K562 (cell line): ENCODE results near the gene LMBR1L. TPM values are rescaled to one million over a fixed set of nuclear protein-coding genes. Genes with fewer than 3 reads are reported as not detected.
A peak's percentile ranks its signal among the peaks of the same experiment; 100 is the strongest.
"Not testable (repeated sequence)": the region's sequence is repeated elsewhere in the genome, so short reads cannot be mapped to it uniquely, and the experiment has no call there.

ENCODE experiments used
- ATAC-seq: fragments of 200-7000 bp; cut with Tn5 transposase; 3 replicates; pipeline ENCODE4 v1.9.1; 2020; ENCODE audit warnings: moderate library complexity
- BruUV-seq: library from RNA; stranded (reverse); fragments of 400-500 nt; replicated peaks from 2 replicates; lab custom pipeline; 2021; lab: Mats Ljungman, UMichigan
- CTCF ChIA-PET: fragments of 300-600 bp; formaldehyde crosslinking; extraction: SDS; loops from one replicate; lab custom pipeline; 2021; ENCODE audit warnings: low intra/inter-chr PET ratio; lab: Yijun Ruan, JAX
- POLR2A ChIA-PET: fragments of 300-600, 350-650 bp; sonication (Branson Sonifier 250); formaldehyde crosslinking; extraction: SDS; loops from one replicate; lab custom pipeline; 2021; ENCODE audit warnings: antibody characterized with exemption, inconsistent platforms; lab: Yijun Ruan, JAX
- DNase-seq, 4 experiments: peaks; one replicate each; pipeline versions ENCODE4 v3.0.0 to v3.0.0-alpha.2; 2011 to 2018; ENCODE audit warnings: low spot score in 3 of 4, mixed read lengths in 3 of 4; ENCODE audit errors: extremely low read depth in 1 of 4
- FAIRE-seq: peaks from 2 replicates; lab custom pipeline; 2011; peaks lifted over from hg19 to GRCh38; lab: Jason Lieb, UNC
- H2AFZ ChIP-seq: 2 replicates; pipeline ENCODE4 v1.6.0; 2011; ENCODE audit warnings: low read depth, low read length, control low read depth, inconsistent platforms
- H3K27ac ChIP-seq: fragments of 200-600 bp; 3 replicates; pipeline ENCODE4 v1.8.0; 2011; ENCODE audit warnings: low read depth, mild to moderate bottlenecking, control low read depth, inconsistent platforms, low read length, moderate library complexity, mixed read lengths; ENCODE audit errors: extremely low read depth
- H3K27me3 ChIP-seq, 2 experiments: fragments of 300-600 bp in 1 of 2; 2 replicates in 1 of 2; 3 replicates in 1 of 2; pipeline versions ENCODE4 v1.6.0 to v1.8.0; 2011; ENCODE audit warnings: inconsistent platforms in 2 of 2, low read length in 2 of 2, mild to moderate bottlenecking in 1 of 2, mixed read lengths in 1 of 2, moderate library complexity in 1 of 2; ENCODE audit not compliant: control insufficient read depth in 2 of 2, insufficient read depth in 2 of 2
- H3K36me3 ChIP-seq: fragments of 300-600 bp; 3 replicates; pipeline ENCODE4 v1.8.0; 2011; ENCODE audit warnings: mild to moderate bottlenecking, low read length, inconsistent platforms; ENCODE audit not compliant: control insufficient read depth, insufficient read depth
- H3K4me1 ChIP-seq, 2 experiments: fragments of 200-600 bp in 1 of 2; replicated peaks in 1 of 2; 2 replicates in 1 of 2; 3 replicates in 1 of 2; pipeline versions ENCODE4 v1.5.1 to v1.8.0; 2011; ENCODE audit warnings: inconsistent platforms in 2 of 2, low read length in 2 of 2, mild to moderate bottlenecking in 1 of 2, mixed read lengths in 1 of 2, moderate library complexity in 1 of 2; ENCODE audit not compliant: control insufficient read depth in 2 of 2, insufficient read depth in 2 of 2
- H3K4me2 ChIP-seq: 2 replicates; pipeline ENCODE4 v1.6.1; 2011; ENCODE audit warnings: low read length, control low read depth, inconsistent platforms, mixed read lengths; ENCODE audit not compliant: insufficient read depth
- H3K4me3 ChIP-seq: fragments of 200-600 bp; sonication (generic), shearing (Covaris generic); 2 replicates; pipeline ENCODE4 v1.5.1; 2016; ENCODE audit warnings: control low read depth, inconsistent platforms
- H3K79me2 ChIP-seq: fragments of 200-600 bp; 3 replicates; pipeline ENCODE4 v1.8.0; 2011; ENCODE audit warnings: low read length, inconsistent platforms; ENCODE audit not compliant: control insufficient read depth, insufficient read depth
- H3K9ac ChIP-seq, 2 experiments: 2 replicates each; pipeline versions ENCODE4 v1.6.0 to v1.6.1; 2011; ENCODE audit warnings: low read depth in 2 of 2, low read length in 2 of 2, control low read depth in 1 of 2, inconsistent platforms in 1 of 2, mild to moderate bottlenecking in 1 of 2, mixed read lengths in 1 of 2; ENCODE audit not compliant: insufficient read depth in 1 of 2
- H3K9me1 ChIP-seq: one replicate; pipeline ENCODE4 v1.6.0; 2011; ENCODE audit warnings: inconsistent platforms, mild to moderate bottlenecking, low read length, moderate library complexity; ENCODE audit not compliant: control insufficient read depth, insufficient read depth
- H3K9me3 ChIP-seq: replicated peaks from 2 replicates; pipeline ENCODE4 v1.5.1; 2011; ENCODE audit warnings: low read depth, low read length, inconsistent platforms; ENCODE audit not compliant: control insufficient read depth, insufficient read depth
- H4K20me1 ChIP-seq: replicated peaks from 2 replicates; pipeline ENCODE4 v1.6.1; 2011; ENCODE audit warnings: low read length, inconsistent platforms, mixed read lengths; ENCODE audit not compliant: control insufficient read depth, insufficient read depth
- FOXP1 ChIP-seq: sonication (generic); formaldehyde crosslinking; IDR thresholded peaks from 2 replicates; pipeline ENCODE4 v1.8.0; 2022; ENCODE audit warnings: mild to moderate bottlenecking, missing genetic modification reagents
- NFRKB ChIP-seq: fragments of 450-650 bp; IDR thresholded peaks from 2 replicates; pipeline ENCODE4 v1.6.1; 2016; ENCODE audit warnings: low read depth
- ZNF77 ChIP-seq: fragments of 250-450 bp; sonication (Bioruptor Pico); IDR thresholded peaks from 2 replicates; pipeline ENCODE4 v1.5.0; 2020
- WGBS: fragments of 100-300 bp; shearing (Covaris generic); methylation state at CpG from one replicate; pipeline ENCODE4 v1.1.6; 2016; ENCODE audit warnings: low coverage, mixed read lengths; ENCODE audit not compliant: insufficient coverage; ENCODE audit errors: missing lambda C conversion rate; 5-methylcytosine and 5-hydroxymethylcytosine counted together
- in situ Hi-C: fragments of 300-500 bp; cut with MboI; formaldehyde crosslinking; loops from 4 replicates; pipeline ENCODE4 v1.15.0; 2018; ENCODE audit warnings: inconsistent platforms, mixed read lengths
- intact Hi-C: fragments of 100-400 bp; cut with micrococcal nuclease; formaldehyde crosslinking; loops from 2 replicates; pipeline ENCODE4 v1.14.2; 2022
- polyA plus RNA-seq, 8 experiments: library from polyadenylated mRNA; depleted of rRNA in 4 of 8; stranded (reverse) in 5 of 8; unstranded in 3 of 8; fragments of >200 nt; fragmentation: Nextera tagmentation in 2 of 8; fragmentation: Illumina TruSeq in 1 of 8; extraction: Ambion mirVana in 2 of 8; extraction: Trizol in 1 of 8; gene quantifications; 2 replicates each; pipeline versions ENCODE4 v1.2.1 to v1.2.3, GENCODE V29; 2011 to 2014; ENCODE audit warnings: inconsistent platforms in 1 of 8, missing spikeins in 1 of 8
- total RNA-seq, 7 experiments: library from RNA; depleted of rRNA in 6 of 7; stranded (reverse); fragments of >200 nt in 6 of 7; fragmentation: Illumina TruSeq in 2 of 7; extraction: Trizol in 2 of 7; gene quantifications; 2 replicates each; pipeline versions ENCODE4 v1.2.1 to v1.2.3, GENCODE V29; 2011 to 2021; ENCODE audit warnings: low replicate concordance in 1 of 7

Gene LMBR1L
- total and polyA plus RNA-seq, 9 of the 15 experiments (the other 6 are each of a cell fraction or from before 2014, with no cell fraction given): 2.5 to 57.0 (median 31.1) TPM

- Histone ChIP-seq H3K9me1 (no peaks in the 10 kb centered on the region), H3K9me3 (no peaks in the 10 kb centered on the region), H3K27ac (no peak overlapping the region), H3K36me3 (peaks cover 14% of the 10 kb centered on the region), H3K4me1 (peaks cover 7 to 19% of the 10 kb centered on the region in 2 experiments; a peak in 3 of 5 replicates), H4K20me1 (no peaks in the 10 kb centered on the region), H3K9ac (no peak overlapping the region), H3K27me3 (no peaks in the 10 kb centered on the region), H2AFZ (no peak overlapping the region), H3K79me2 (peaks cover 25% of the 10 kb centered on the region), H3K4me3 (no peak overlapping the region), H3K4me2 (no peak overlapping the region)
- ChIA-PET CTCF (interaction anchor here (0.6 to 2.3 kb wide), 6 partner anchors 23 to 278 kb away, joined by 4 to 15 read pairs (median 8); no protein-coding TSS in a partner anchor), POLR2A (interaction anchor here (0.7 to 2.6 kb wide), 11 partner anchors 8 to 202 kb away, joined by 3 to 22 read pairs (median 6); partner anchors contain the start of gene TUBA1B)
- FAIRE-seq: no peak
- in situ Hi-C loops (loop anchor here (5.0 kb wide), 2 partner anchors 33 to 168 kb away; no protein-coding TSS in a partner anchor), intact Hi-C loops (loop anchor here (1.0 to 10.0 kb wide), 5 partner anchors 24 to 280 kb away; partner anchors contain the start of genes DNAJC22 and TUBA1B)
- DNase-seq: no peak
- no TSS peak for BruUV-seq
- ATAC-seq: no peak
- TF ChIP-seq NFRKB (no peak), FOXP1 (CRISPR knock-in tag) (no peak), ZNF77 (no peak)
- 75% methylated on average over 5 of the region's 5 CpGs for WGBS
These were observed 45.9 kb downstream of the LMBR1L start for GRCh38 chr12:49064767-49065152.

GRCh38 chr12:49061916-49062315 lies 48.7 kb downstream of the LMBR1L start:
- H3K27ac ChIP-seq, BruUV-seq, ATAC-seq, FAIRE-seq, H3K9me1 ChIP-seq, CTCF ChIA-PET, H3K27me3 ChIP-seq, H3K4me3 ChIP-seq, DNase-seq, H3K9me3 ChIP-seq: not testable (repeated sequence)
- peaks cover 6 to 18% of the 10 kb centered on the region in 2 experiments; a peak in 4 of 5 replicates for H3K4me1 ChIP-seq
- intact Hi-C loops (loop anchor here (5.0 to 10.0 kb wide), 2 partner anchors 70 to 283 kb away; partner anchors contain the start of genes DNAJC22 and TUBA1B), in situ Hi-C loops (loop anchor here (5.0 kb wide), 2 partner anchors 35 to 170 kb away; no protein-coding TSS in a partner anchor)
- H3K36me3 ChIP-seq: peaks cover 25% of the 10 kb centered on the region
- H3K4me2 ChIP-seq: peak overlapping the region; percentile 94; the same call in 1 of the 2 replicates
- peak overlapping the region; percentile 80 to 96 for H3K9ac ChIP-seq
- H3K79me2 ChIP-seq: peaks cover 49% of the 10 kb centered on the region
- POLR2A ChIA-PET: interaction anchor here (0.5 to 2.6 kb wide), 3 partner anchors 16 to 205 kb away, joined by 3 to 21 read pairs (median 3); no protein-coding TSS in a partner anchor
- H4K20me1 ChIP-seq: peaks cover 27% of the 10 kb centered on the region
- peak overlapping the region; percentile 86 for H2AFZ ChIP-seq
- 66% methylated on average over 17 of the region's 17 CpGs for WGBS
